Activated T-cell treated with anti-CD3 and anti-CD28 coated beads for 48 hours (primary cell): ENCODE results near the gene KRTAP5-2.
A peak's percentile ranks its signal among the peaks of the same experiment; 100 is the strongest.
"Not testable (repeated sequence)": the region's sequence is repeated elsewhere in the genome, so short reads cannot be mapped to it uniquely, and the experiment has no call there.

Source experiments
- DNase-seq: peaks from one replicate; pipeline ENCODE4 v3.0.0-alpha.2; 2020; ENCODE audit warnings: low read depth

KRTAP5-2 gene

DNA sequence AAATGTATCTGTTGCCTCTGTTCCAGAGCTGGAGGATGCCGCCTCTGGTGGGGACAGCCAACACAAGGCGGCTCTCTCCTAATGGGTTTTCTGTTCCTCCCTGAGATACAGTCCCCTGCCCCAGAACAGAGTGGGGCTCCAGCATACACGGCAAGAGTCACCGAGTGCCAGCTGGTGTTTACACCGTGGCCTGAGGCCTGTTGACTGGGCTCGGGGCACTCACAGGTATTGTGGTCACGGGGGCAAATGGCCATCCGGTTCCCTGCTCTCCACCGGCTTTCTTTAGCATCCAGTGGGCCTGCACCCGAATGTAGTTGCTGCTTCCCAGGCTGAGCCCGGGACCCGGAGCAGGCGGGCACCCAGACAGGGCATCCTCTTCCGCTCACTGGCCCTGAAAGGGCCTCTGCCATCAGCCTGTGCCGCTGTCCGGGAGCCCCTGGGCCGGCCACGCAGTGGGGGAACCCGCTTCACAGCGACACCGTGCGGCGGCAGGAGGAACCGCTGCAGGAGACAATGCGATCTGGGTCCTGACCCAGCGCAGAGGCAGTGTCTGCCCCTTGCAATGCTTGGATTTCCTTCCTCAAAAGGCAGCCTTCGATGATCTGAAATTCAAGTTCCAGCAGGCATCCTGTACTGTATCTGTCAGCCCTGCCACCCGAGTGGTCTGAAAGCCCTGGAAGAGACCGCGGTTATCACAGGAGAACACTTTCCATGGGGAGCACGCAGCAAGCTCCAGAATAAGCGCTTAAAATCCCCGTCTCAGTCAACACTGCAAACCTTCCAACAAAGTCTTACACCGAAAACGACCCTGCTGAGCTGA is 30.6 kb upstream of the KRTAP5-2 start:
- DNase-seq, result peak; percentile 52

DNA sequence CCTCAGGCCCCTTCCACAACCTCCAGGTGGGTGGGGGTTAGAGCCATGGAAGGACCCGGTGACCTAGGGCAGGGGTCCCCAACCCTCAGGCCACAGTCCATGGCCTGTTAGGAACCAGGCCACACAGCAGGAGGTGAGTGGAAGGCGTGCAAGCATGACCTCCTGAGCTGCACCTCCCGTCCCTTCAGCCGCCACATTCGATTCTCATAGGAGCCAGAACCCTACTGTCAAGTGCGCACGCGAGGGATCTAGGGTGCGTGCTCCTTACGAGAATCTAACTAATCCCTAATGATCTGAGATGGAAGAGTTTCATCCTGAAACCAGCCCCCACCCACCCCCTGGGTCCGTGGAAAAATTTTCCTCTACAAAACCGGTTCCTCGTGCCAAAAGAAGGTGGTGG is 27.4 kb upstream of the KRTAP5-2 start:
- no peak for DNase-seq

DNA sequence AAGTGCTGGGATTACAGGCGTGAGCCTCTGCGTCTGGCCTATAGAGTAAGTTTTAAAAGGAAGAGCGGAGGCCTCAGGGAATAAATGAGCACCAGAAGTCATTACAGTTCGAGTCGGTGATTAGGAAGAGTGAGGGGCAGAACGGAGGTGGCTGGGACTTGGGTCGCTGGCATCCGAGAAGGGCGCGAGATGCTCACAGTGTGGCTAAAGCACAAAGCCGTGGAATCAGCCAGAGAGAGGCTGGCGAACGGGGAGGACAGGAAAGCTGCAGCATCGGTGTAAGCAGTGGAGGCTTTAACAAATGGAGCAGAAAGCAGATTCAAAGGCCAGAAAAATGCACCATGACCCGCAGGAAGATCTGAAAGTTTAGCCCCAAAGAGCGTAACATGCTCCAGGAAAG is 26.5 kb upstream of the KRTAP5-2 start:
- no peak for DNase-seq

DNA sequence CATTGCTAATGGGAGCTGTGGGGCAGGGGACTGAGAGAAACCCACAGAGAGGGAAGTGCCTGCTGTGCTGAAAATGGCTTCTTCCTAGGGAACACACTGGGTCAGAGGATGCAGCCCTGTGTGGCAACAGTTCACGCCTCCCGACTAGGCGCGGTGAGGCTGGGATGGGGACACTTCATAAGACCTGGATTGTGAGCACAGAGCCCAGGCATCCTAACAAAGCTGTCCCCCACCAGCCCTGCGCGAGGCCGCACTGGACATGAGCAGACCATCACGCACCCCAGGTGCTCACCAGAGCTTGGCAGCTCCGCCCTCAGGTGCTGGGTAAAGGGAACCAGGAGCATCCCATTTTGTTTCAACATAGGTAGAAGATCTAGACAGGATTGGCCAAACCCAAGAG is 25.6 kb upstream of the KRTAP5-2 start:
- DNase-seq, result no peak

DNA sequence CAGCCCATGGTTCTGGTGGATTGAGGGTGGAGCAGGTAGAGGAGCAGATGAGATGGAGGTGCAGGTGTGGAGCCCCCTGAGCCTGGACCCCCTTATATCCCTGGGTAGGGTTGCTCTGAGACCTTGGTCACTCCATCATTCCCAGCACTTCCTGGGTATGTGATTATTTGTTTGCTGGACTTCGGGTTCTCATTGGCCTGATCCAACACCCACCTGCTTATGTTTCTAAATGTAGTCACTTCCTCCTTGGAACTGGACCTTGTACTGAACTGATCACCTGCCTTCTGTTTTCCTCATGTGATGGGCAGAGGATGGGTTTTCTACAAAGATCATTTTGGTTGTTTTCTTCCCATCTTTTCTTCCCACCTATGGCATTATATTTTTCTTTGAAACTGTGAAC is 24.0 kb upstream of the KRTAP5-2 start, which contains the start of gene KRTAP5-4:
KRTAP5-4 (minus strand) TSS at position 53 of the 400 bp plus-strand sequence; CDS start at position 8, 45 bp downstream.
- no peak for DNase-seq

DNA sequence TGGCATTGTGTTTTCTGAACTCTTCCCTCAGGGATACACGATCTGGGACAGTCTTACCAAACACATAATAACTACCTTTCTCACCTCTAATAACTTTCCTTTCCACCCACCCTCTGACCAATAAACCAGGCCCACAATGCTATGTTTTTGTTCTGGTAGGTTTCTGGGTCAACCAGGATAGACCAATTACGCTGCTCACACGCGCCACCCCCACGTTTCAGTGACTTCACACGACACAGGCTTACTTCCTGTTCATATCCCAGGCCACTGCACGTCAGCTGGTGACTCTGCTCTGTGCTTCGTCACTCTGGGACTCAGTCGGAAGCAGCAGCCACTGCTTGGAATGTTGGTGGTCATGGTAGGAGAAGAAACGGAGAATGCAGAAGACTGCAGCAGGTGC is 21.4 kb upstream of the KRTAP5-2 start:
- DNase-seq, result no peak

DNA sequence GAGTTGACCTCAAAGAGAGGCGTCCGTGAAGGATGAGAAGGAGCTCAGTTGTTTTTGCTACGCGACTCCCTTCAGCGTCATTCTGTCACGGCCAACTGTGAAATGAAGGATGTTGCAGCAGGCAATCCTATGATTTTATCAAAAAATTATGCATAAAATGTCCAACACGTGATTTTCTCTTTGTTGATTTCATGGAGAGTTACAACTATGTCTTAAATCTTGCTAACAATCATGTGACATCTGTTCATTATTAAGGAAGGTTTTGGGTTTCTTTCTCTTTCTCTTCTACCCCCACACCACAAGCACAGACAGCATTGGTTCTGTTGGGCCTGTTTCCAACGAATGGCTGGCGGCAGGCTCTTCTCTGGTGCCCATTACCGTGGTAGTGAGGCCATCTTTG is 20.1 kb upstream of the KRTAP5-2 start:
- no peak for DNase-seq

DNA sequence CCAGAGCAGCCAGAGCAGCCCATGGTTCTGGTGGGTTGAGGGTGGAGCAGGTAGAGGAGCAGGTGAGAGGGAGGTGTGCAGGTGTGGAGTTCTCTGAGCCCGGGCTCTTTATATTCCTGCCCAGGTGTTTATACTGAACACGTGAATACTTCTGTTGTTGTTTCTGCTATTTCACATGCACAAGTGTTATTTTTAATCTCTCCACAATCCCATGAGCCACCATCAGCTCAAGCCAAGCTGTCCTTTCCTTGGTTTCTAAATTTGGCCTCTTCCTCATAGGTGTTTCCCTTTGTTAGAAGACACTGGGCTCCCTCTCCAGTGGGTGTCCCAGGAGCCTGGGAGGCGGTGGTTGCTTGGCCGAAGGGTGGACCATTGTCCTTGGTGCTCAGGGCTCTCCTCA is 10.3 kb upstream of the KRTAP5-2 start, which contains the start of gene KRTAP5-3:
KRTAP5-3 (minus strand) TSS at position 101 of the 400 bp plus-strand sequence; CDS start at position 23, 78 bp downstream.
- no peak for DNase-seq

DNA sequence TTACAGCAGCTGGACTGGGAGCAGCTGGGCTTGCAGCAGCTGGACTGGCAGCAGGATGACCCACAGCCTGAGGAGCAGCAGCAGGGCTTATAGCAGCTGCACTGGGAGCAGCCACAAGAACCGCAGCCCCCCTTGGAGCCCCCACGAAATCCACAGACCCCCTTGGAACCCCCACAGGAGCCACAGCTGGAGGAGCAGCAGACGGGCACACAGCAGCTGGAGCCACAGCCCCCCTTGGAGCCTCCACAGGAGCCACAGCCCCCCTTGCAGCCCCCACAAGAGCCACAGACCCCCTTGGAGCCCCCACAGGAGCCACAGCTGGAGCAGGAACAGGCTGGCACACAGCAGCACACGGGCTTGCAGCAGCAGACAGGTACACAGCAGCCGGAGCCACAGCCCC is 9.8 kb upstream of the KRTAP5-2 start:
- not testable (repeated sequence) for DNase-seq

DNA sequence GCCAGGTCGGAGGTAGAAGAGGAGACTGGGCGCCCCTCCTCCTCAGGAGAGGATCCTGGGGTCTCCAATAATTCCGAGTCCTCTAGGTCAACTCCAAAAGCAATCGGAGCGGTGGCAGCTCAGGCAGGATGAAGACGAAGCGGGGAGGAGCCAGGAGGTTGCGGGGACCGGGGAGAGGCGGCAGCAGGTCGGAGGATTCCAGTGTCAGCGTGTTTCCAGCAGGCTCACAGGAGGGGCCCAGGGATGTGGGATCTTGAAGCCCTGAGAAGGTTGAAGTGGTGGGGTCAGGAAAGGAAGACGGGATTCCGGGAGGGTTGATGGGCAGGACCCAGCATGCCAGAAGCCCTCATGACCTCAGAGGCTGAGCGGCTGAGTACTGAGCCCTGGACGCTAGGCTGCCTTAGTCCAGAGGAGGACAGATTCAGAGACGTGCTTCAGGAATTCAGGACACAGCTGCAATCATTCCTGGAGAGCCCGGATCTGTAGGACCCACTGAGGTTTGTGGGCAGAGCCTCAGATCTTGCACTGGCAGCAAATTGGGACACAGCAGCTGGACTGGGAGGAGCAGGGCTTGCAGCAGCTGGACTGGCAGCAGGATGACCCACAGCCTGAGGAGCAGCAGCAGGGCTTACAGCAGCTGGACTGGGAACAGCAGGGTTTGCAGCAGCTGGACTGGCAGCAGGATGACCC is 9.2 kb upstream of the KRTAP5-2 start:
- not testable (repeated sequence) for DNase-seq

DNA sequence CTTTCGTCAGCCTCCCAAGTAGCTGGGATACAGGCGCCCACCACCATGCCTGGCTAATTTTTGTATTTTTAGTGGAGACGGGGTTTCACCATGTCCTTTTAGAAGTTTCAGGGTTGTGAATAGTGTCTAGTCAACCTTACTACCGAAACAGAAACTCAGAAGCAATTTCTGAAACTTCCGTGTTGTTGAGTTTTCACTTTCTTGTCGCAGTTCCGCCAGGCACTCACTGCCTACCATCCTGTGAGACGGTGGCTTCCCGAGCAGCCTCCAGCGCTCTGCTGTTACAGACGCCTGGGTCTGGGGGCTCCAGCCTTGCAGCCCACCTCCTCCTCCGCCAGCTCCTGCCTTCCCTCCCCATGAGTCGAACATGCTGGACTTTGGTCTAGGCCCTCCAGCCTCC is 7.8 kb upstream of the KRTAP5-2 start:
- DNase-seq, result not testable (repeated sequence)

DNA sequence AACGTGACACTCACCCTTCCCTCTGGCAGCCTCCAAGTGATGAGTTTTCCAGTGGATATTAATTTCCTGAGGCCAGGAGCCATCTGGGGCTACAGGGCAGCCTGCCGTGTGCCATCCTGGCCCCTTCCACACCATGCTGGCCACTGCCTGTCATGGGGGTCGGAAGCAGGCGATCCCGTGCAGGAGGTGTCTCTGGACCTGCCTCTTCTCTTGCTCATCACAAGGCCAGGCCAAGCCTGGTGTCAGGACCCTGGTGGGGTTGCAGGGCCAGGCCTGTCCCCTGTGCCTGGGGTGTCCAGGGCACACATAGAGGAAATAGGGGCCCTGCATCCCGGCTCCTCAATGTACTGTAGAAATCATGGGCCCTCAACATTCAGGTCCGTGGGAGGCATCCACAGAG is 6.6 kb upstream of the KRTAP5-2 start:
- no peak for DNase-seq

DNA sequence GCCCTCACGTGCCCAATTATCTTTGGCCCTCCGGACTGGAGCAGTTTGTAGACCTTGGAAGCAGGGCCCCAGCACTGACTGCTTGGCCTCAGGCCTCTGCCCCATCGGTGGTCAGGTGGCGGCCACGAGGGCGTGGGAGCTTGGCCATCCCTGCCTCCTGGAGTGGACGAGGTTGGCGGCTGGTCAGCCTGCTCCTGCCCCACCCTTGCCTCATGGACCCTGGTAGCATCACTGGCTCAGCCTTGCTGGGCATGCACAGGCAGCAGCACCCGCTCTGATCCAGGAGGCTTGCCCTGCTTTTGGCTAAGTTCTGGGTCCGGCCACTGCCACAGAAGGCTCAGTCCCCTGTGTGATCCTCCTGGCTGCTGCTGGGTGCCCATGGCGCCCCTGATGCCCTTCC is 6.1 kb upstream of the KRTAP5-2 start:
- no peak for DNase-seq

DNA sequence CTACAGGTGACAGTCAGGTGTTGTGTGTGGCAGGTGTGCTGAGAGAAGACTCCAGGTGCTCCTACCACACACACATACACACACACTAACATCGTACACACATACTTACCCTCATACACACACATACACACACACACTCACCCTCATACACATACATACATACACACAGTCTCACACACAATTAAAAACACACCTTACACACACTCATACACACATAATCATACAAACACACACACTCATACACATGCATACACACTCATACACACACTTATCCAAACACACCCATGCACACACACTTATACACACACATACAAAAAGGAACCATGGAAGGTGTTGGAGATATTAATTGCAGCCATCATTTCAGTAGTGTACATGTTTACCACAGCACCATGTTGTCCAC is 5.5 kb upstream of the KRTAP5-2 start:
- DNase-seq, result no peak

DNA sequence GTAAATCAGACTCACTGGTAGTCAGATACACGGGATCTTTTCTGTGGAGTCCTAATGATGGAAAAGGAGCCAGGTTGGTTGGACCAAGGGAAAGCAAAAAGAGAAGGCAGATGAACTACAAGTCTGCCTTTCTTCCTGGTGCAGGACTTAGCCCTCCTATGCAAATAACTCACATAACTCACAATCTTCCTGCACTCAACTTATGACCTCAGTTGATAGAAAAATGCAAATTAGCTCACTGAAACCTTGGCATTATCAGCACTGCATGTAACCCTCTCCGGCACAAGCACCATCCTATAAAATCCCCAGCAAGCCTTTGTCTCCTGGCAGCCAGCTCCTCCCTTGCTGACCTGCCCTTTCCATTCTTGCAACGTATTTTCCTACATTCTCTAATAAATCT is 3.6 kb upstream of the KRTAP5-2 start:
- DNase-seq, result not testable (repeated sequence)

DNA sequence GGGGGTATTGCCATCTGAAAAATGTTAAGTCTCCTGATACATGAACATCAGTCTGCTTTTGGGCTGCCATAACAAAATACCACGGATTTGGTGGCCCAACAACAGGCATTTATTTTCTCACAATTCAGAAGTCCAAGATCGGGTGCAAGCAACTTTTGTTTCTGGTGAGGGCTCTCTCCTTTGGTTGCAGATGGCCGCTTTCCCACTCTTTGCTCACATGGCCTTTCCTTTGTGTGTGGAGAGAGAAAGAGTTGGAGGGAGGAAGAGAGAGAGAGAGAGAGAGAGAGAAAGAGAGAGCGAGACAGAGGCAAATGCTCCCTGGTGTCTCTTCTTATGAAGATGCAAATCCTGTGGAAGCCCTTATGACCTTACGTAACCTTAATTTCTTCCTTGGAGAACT is 2.5 kb upstream of the KRTAP5-2 start:
- DNase-seq, result no peak

DNA sequence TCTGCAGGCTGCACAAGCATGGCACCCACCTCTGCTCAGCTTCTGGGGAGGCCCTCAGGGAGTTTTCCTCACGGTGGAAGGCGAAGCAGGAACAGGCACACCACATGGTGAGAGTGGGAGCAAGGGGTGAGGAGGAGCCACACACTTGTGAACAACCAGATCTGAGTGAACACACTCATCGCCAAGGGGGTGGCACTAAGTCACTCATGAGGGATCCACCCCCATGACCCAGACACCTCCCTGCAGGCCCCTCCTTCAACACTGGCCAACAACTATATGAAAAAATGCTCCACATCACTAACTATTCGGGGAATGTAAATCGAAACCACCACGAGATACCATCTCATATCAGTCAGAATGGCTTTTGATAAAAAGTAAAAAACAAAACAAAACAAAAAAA is 722 bp upstream of the KRTAP5-2 start:
- DNase-seq, result no peak

DNA sequence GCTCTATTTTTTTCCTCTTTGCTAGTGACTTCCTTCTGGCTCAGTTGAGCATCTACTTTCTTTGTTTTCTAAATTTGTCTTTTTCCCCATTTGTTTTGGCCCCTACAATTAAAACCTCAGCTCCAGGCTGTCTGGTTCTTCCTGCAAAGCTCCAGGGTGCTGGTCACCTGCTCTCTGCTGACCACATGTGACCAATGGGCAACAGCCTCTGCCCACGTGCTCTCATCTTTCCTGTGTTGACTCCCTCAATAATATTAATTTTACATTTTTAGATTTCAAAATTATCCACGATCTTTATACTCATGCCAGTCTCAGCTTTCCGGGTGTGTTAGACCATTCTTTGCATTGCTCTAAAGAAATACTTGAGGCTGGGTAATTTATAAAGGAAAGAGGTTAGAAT is 312 bp upstream of the KRTAP5-2 start:
- not testable (repeated sequence) for DNase-seq

DNA sequence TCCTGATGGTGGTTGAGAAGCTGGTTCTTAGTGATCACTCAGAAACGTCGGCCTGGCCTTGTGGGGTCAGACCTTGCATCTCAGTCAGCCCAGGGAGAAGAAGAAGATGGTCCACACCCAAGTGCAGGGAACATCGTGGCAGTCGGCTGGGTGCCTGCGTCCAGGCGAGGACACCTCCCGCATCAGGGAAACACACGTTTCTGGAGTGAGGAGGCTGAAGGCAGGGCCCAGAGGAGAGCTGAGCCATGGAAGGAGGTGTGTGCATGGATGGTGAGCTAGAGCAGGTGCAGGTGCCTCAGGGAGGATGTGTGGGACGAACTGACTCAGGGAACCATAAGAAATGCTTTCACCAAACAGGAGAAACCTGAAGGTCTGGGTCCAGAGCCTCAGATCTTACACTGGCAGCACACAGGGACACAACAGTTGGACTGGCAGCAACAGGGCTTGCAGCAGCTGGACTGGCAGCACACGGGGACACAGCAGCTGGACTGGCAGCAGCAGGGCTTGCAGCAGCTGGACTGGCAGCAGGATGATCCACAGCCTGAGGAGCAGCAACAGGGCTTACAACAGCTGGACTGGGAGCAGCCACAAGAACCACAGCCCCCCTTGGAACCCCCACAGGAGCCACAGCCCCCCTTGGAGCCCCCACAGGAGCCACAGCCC is 632 bp downstream of the KRTAP5-2 start:
- no peak for DNase-seq

DNA sequence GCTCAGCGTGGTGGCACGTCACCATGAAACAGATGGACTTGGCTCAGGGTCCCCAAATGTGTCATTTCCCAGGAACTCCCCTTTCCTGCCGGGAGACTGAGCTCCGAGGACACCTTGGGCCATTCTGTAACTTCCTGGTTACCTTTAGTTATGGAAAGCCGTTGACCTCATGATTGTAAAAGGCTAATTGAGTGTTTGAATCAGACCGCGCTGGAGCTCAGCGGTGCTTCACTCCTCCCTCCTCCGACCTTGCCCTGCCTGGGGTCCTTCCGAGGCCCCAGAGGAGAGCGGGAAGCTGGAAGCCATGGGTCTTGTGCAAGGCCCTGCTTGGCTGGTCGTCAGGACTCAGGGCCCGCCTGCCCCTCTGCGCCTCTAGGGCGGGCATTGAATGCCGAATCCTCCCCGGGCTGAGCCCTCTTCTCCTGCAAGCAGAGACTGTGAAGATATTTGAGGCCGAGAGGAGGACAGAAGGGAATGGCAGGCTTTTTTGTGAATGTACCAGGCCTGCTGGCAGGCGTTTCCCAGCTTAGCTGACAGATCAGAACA is 1.4 kb downstream of the KRTAP5-2 start:
- DNase-seq, result not testable (repeated sequence)

DNA sequence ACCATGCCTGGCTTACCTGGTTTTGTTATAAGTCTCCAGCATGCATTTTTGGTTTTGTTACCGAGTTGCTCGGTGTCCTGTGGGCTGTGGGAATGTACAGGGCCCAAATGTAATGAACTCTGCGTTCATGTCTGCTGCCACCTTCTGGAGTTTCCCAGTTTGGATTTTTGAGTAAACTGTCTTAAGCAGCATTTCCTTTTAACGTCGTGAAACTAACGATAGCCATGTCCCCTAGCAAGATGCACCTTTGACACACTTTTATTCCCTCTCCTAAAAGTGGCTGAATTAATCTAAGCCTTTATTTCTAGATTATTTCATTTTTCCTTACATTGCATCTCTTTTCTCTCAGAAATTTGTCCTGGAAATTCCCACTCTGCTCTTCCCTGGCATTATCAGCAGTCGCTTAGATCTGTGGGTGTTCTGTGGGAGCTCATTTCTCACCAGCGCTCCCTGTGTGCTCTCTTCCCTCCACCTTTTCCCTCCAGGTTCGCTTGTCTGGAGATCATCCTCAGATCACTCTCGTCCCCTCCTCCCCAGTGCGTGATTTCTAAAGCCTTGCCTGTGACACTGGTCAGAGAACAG is 2.0 kb downstream of the KRTAP5-2 start:
- not testable (repeated sequence) for DNase-seq

DNA sequence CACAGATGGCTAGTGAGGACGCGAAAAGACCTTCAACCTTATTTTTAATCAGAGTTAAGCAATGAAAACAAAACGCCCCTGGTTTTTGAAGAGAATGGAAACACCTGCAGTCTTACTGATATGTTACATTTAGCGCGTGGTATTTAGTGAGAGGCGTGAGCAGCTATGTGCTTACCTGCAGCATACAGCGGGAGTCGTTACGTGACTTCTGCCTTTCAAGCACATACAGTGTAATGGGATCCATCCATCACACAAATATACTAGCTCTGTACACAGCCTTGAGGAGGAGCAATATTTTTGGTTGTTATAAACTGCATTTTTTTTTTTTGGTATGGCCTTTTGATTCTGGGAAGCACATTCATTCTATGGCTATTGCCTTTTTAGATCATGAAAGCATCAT is 5.5 kb downstream of the KRTAP5-2 start:
- DNase-seq, result no peak
